PC-9 (cell line): Measurements from ENCODE around the gene MLST8.

Source experiments
- EZH2 ChIP-seq: fragments of 200-600 bp; sonication (generic); IDR thresholded peaks from 2 replicates; pipeline ENCODE4 v1.8.0; 2017; ENCODE audit warnings: antibody characterized with exemption, low read depth
- TF ChIP-seq, protein P1 (sequence below): fragments of 200-600 bp; sonication (generic); conservative IDR thresholded peaks from 2 replicates; pipeline ENCODE4 v1.6.1; 2017; ENCODE audit warnings: mixed run types, antibody characterized with exemption, mild to moderate bottlenecking, moderate library complexity

DNA sequence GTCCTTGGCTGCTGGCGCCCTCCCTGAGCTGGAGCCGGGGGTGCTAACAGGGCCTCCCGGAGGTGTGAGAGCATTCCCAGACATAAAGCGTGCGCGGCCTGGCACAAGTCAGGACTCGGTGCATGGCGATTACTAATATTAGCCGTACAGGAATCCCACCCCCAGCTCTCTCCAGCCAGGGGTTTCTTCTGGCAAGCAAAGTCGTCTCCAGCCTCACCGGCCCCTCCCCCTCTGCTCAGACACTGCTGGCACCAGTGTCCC lies 13.9 kb upstream of the MLST8 start:
- TF ChIP-seq, protein P1, sequence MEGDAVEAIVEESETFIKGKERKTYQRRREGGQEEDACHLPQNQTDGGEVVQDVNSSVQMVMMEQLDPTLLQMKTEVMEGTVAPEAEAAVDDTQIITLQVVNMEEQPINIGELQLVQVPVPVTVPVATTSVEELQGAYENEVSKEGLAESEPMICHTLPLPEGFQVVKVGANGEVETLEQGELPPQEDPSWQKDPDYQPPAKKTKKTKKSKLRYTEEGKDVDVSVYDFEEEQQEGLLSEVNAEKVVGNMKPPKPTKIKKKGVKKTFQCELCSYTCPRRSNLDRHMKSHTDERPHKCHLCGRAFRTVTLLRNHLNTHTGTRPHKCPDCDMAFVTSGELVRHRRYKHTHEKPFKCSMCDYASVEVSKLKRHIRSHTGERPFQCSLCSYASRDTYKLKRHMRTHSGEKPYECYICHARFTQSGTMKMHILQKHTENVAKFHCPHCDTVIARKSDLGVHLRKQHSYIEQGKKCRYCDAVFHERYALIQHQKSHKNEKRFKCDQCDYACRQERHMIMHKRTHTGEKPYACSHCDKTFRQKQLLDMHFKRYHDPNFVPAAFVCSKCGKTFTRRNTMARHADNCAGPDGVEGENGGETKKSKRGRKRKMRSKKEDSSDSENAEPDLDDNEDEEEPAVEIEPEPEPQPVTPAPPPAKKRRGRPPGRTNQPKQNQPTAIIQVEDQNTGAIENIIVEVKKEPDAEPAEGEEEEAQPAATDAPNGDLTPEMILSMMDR = no peak
- TF ChIP-seq EZH2 = no peak
